Measurements from ENCODE around the gene MSN. TPM values are rescaled to one million over a fixed set of nuclear protein-coding genes. Genes with fewer than 3 reads are reported as not detected.
"Not testable (repeated sequence)": the region's sequence is repeated elsewhere in the genome, so short reads cannot be mapped to it uniquely, and the experiment has no call there.

The MSN gene
- total RNA-seq, 1 donor from 2014 or later: 384 TPM

GRCh38 chrX:65644621-65645289 lies 22.7 kb upstream of the MSN start:
- H3K27ac Mint-ChIP-seq (ENCODE audit: unreplicated experiment): peak overlapping the region; percentile 92
- TF ChIP-seq, protein P1, sequence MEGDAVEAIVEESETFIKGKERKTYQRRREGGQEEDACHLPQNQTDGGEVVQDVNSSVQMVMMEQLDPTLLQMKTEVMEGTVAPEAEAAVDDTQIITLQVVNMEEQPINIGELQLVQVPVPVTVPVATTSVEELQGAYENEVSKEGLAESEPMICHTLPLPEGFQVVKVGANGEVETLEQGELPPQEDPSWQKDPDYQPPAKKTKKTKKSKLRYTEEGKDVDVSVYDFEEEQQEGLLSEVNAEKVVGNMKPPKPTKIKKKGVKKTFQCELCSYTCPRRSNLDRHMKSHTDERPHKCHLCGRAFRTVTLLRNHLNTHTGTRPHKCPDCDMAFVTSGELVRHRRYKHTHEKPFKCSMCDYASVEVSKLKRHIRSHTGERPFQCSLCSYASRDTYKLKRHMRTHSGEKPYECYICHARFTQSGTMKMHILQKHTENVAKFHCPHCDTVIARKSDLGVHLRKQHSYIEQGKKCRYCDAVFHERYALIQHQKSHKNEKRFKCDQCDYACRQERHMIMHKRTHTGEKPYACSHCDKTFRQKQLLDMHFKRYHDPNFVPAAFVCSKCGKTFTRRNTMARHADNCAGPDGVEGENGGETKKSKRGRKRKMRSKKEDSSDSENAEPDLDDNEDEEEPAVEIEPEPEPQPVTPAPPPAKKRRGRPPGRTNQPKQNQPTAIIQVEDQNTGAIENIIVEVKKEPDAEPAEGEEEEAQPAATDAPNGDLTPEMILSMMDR (IDR thresholded peaks at IDR 0.05): no peak
- DNase-seq (ENCODE audit: low spot score): no peak
- no peaks in the 10 kb centered on the region for H3K27me3 Mint-ChIP-seq (ENCODE audit: low read depth)
- H3K4me3 Mint-ChIP-seq (ENCODE audit: unreplicated experiment): no peak overlapping the region
- H3K36me3 Mint-ChIP-seq (ENCODE audit: low read depth): no peaks in the 10 kb centered on the region
- H3K9me3 Mint-ChIP-seq (ENCODE audit: low read depth): peaks cover 15% of the 10 kb centered on the region
- peaks cover 38% of the 10 kb centered on the region for H3K4me1 Mint-ChIP-seq (ENCODE audit: low read depth)

GRCh38 chrX:65647801-65648200 lies 19.7 kb upstream of the MSN start:
- TF ChIP-seq, protein P1 (IDR thresholded peaks at IDR 0.05): no peak
- Mint-ChIP-seq H3K4me3 (ENCODE audit: unreplicated experiment) (no peak overlapping the region), H3K27ac (ENCODE audit: unreplicated experiment) (peak overlapping the region; percentile 65), H3K36me3 (ENCODE audit: low read depth) (no peaks in the 10 kb centered on the region), H3K9me3 (ENCODE audit: low read depth) (peaks cover 22% of the 10 kb centered on the region), H3K4me1 (ENCODE audit: low read depth) (peaks cover 35% of the 10 kb centered on the region), H3K27me3 (ENCODE audit: low read depth) (no peaks in the 10 kb centered on the region)
- no peak for DNase-seq (ENCODE audit: low spot score)

- H3K4me1 Mint-ChIP-seq (ENCODE audit: low read depth): peaks cover 20% of the 10 kb centered on the region
- H3K36me3 Mint-ChIP-seq (ENCODE audit: low read depth): no peaks in the 10 kb centered on the region
- H3K27ac Mint-ChIP-seq (ENCODE audit: unreplicated experiment): no peak overlapping the region
- TF ChIP-seq, protein P1 (IDR thresholded peaks at IDR 0.05): no peak
- H3K27me3 Mint-ChIP-seq (ENCODE audit: low read depth): no peaks in the 10 kb centered on the region
- DNase-seq (ENCODE audit: low spot score): no peak
- peaks cover 15% of the 10 kb centered on the region for H3K9me3 Mint-ChIP-seq (ENCODE audit: low read depth)
- no peak overlapping the region for H3K4me3 Mint-ChIP-seq (ENCODE audit: unreplicated experiment)
Observed at GRCh38 chrX:65652098-65652497, 15.4 kb upstream of the MSN start.

DNA sequence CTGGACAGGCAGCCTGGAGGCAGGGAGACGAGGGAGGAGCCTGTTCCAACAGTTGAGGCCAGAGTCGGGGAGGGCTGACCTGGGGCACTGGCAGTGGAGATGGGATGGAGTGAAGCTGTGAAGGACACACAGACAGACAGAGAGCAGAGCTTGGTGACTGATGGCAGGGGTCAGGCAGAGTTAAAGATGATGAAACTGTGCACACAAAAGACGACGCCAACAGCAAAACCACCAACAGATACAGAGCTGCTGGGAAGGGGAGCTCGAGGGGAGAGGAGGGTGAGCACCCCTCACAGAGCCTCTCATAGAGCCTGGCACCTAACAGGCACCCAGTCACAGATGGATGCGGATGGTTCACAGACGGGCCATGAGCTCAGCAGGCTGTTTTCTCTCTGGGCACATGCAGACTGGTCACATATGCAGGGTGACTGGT lies 10.4 kb upstream of the MSN start:
- H3K36me3 Mint-ChIP-seq (ENCODE audit: low read depth); H3K27me3 Mint-ChIP-seq (ENCODE audit: low read depth); H3K4me3 Mint-ChIP-seq (ENCODE audit: unreplicated experiment); H3K27ac Mint-ChIP-seq (ENCODE audit: unreplicated experiment); DNase-seq (ENCODE audit: low spot score): not testable (repeated sequence)
- H3K4me1 Mint-ChIP-seq (ENCODE audit: low read depth): peaks cover 11% of the 10 kb centered on the region
- H3K9me3 Mint-ChIP-seq (ENCODE audit: low read depth): peaks cover 15% of the 10 kb centered on the region

DNA sequence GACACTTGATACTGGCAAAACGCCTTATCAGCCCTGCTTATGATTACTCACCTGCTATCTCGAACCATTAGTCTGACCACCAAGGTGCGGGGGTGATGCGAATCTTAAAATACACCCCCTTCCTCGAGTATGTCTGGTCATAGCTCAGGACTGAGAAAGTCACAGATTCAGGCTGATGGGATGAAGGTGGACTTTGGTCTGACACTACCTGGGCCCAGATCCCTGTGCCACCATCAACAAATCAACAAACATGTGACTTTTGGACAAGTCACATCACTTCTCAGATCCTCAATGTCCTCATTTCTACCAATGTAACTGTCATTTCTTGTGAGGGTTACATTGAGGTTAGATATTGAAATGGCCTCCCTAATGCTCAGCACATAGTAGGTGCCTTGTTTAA lies 9.8 kb upstream of the MSN start:
- H3K4me3 Mint-ChIP-seq (ENCODE audit: unreplicated experiment): no peak overlapping the region
- H3K9me3 Mint-ChIP-seq (ENCODE audit: low read depth): peaks cover 21% of the 10 kb centered on the region
- no peak overlapping the region for H3K27ac Mint-ChIP-seq (ENCODE audit: unreplicated experiment)
- no peak for DNase-seq (ENCODE audit: low spot score)
- H3K4me1 Mint-ChIP-seq (ENCODE audit: low read depth): peaks cover 11% of the 10 kb centered on the region
- TF ChIP-seq, protein P1 (IDR thresholded peaks at IDR 0.05): no peak
- H3K36me3 Mint-ChIP-seq (ENCODE audit: low read depth): no peaks in the 10 kb centered on the region
- H3K27me3 Mint-ChIP-seq (ENCODE audit: low read depth): no peaks in the 10 kb centered on the region

- no peak for DNase-seq (ENCODE audit: low spot score)
- Mint-ChIP-seq H3K27ac (ENCODE audit: unreplicated experiment) (no peak overlapping the region), H3K4me3 (ENCODE audit: unreplicated experiment) (no peak overlapping the region), H3K27me3 (ENCODE audit: low read depth) (no peaks in the 10 kb centered on the region), H3K36me3 (ENCODE audit: low read depth) (no peaks in the 10 kb centered on the region), H3K4me1 (ENCODE audit: low read depth) (peaks cover 11% of the 10 kb centered on the region), H3K9me3 (ENCODE audit: low read depth) (peaks cover 23% of the 10 kb centered on the region)
- TF ChIP-seq, protein P1 (IDR thresholded peaks at IDR 0.05): no peak
Observed at GRCh38 chrX:65658229-65658628, 9.2 kb upstream of the MSN start.

All from chondrocyte (in vitro differentiated cells).